Left ventricle myocardium inferior (tissue), 1 donor: ENCODE measurements around the gene ZBTB7B. TPM values are rescaled to one million over a fixed set of nuclear protein-coding genes. Genes with fewer than 3 reads are reported as not detected.

Source experiments
- DNase-seq: peaks from one replicate; pipeline ENCODE4 v3.0.0-alpha.2; 2020
- H3K27ac ChIP-seq: fragments of 200-600 bp; replicated peaks from 2 replicates; pipeline ENCODE4 v1.8.0; 2021
- H3K27me3 ChIP-seq: fragments of 200-600 bp; 2 replicates; pipeline ENCODE4 v1.8.0; 2021; ENCODE audit warnings: low read depth
- H3K36me3 ChIP-seq: fragments of 200-600 bp; 2 replicates; pipeline ENCODE4 v1.8.0; 2021
- H3K4me1 ChIP-seq: fragments of 200-600 bp; 2 replicates; pipeline ENCODE4 v1.8.0; 2021
- H3K4me3 ChIP-seq: fragments of 200-600 bp; 2 replicates; pipeline ENCODE4 v1.8.0; 2021; ENCODE audit warnings: mild to moderate bottlenecking, moderate library complexity
- H3K9me3 ChIP-seq: fragments of 200-600 bp; replicated peaks from 2 replicates; pipeline ENCODE4 v1.8.0; 2021
- CTCF ChIP-seq: fragments of 200-600 bp; IDR thresholded peaks from 2 replicates; pipeline ENCODE4 v1.8.0; 2021; ENCODE audit warnings: antibody characterized with exemption, mild to moderate bottlenecking, borderline replicate concordance
- intact Hi-C: fragments of 100-400 bp; cut with micrococcal nuclease; formaldehyde crosslinking; loops from one replicate; pipeline ENCODE4 v1.11.0; 2022
- total RNA-seq: library from RNA; stranded (reverse); fragmentation: NEBNext Ultra II Directional; extraction: Animal tissue kit (Norgen Biotek cat#: 25700); gene quantifications from one replicate; pipeline ENCODE4 v1.2.1, GENCODE V29; 2021
- donor health status: DM: no; HTN: yes; CAD: no; lungs with severe emphysema.

The ZBTB7B gene
- total RNA-seq, 1 donor from 2014 or later = 42.8 TPM

- DNase-seq = no peak
- peak overlapping the region; percentile 14 for H3K4me3 ChIP-seq
- intact Hi-C loops = no loop called here
- peaks cover 74% of the 10 kb centered on the region for H3K4me1 ChIP-seq
- no peaks in the 10 kb centered on the region for H3K27me3 ChIP-seq
- peaks cover 30% of the 10 kb centered on the region for H3K36me3 ChIP-seq
- H3K27ac ChIP-seq = peak overlapping the region; percentile 95
- TF ChIP-seq CTCF = no peak
- no peaks in the 10 kb centered on the region for H3K9me3 ChIP-seq
These were observed 10.4 kb downstream of the ZBTB7B start for GRCh38 chr1:155012776-155013602.

GRCh38 chr1:155013632-155014031 is 11.0 kb downstream of the ZBTB7B start:
- Histone ChIP-seq H3K4me3 (no peak overlapping the region), H3K9me3 (no peaks in the 10 kb centered on the region), H3K4me1 (peaks cover 72% of the 10 kb centered on the region), H3K27ac (peak overlapping the region; percentile 95), H3K27me3 (no peaks in the 10 kb centered on the region), H3K36me3 (peaks cover 30% of the 10 kb centered on the region)
- intact Hi-C loops = no loop called here
- no peak for DNase-seq
- TF ChIP-seq CTCF = no peak

- no peak for TF ChIP-seq CTCF
- no peak for DNase-seq
- intact Hi-C loops = no loop called here
- no peaks in the 10 kb centered on the region for H3K27me3 ChIP-seq
- no peak overlapping the region for H3K4me3 ChIP-seq
- H3K4me1 ChIP-seq = peaks cover 65% of the 10 kb centered on the region
- H3K36me3 ChIP-seq = peaks cover 30% of the 10 kb centered on the region
- no peak overlapping the region for H3K27ac ChIP-seq
- H3K9me3 ChIP-seq = no peaks in the 10 kb centered on the region
These were observed 12.3 kb downstream of the ZBTB7B start for GRCh38 chr1:155014709-155015508.

- H3K36me3 ChIP-seq = peaks cover 30% of the 10 kb centered on the region
- intact Hi-C loops = no loop called here
- H3K9me3 ChIP-seq = no peaks in the 10 kb centered on the region
- H3K27me3 ChIP-seq = no peaks in the 10 kb centered on the region
- peaks cover 57% of the 10 kb centered on the region for H3K4me1 ChIP-seq
- H3K27ac ChIP-seq = peak overlapping the region; percentile 92
- H3K4me3 ChIP-seq = no peak overlapping the region
- TF ChIP-seq CTCF = no peak
- DNase-seq = no peak
These were observed 13.1 kb downstream of the ZBTB7B start for GRCh38 chr1:155015527-155016230.

- no peak overlapping the region for H3K4me3 ChIP-seq
- intact Hi-C loops = no loop called here
- no peaks in the 10 kb centered on the region for H3K27me3 ChIP-seq
- peaks cover 30% of the 10 kb centered on the region for H3K36me3 ChIP-seq
- no peak for TF ChIP-seq CTCF
- no peaks in the 10 kb centered on the region for H3K9me3 ChIP-seq
- peak overlapping the region; percentile 92 for H3K27ac ChIP-seq
- DNase-seq = no peak
- H3K4me1 ChIP-seq = peaks cover 51% of the 10 kb centered on the region
These were observed 13.7 kb downstream of the ZBTB7B start for GRCh38 chr1:155016231-155016831.
